GM12878 (cell line): ENCODE results near the gene CLMP.

Experiments
- MAX ChIP-seq: IDR thresholded peaks from 2 replicates; pipeline ENCODE4 v1.6.1; 2012; ENCODE audit warnings: low read depth, low read length, improper control_type of control experiment
- TARDBP ChIP-seq: IDR thresholded peaks from 2 replicates; pipeline ENCODE4 v1.6.1; 2016; ENCODE audit warnings: borderline replicate concordance
- USF2 ChIP-seq: IDR thresholded peaks from 2 replicates; pipeline ENCODE4 v1.6.1; 2011; ENCODE audit warnings: low read depth, low read length, improper control_type of control experiment, borderline replicate concordance

DNA sequence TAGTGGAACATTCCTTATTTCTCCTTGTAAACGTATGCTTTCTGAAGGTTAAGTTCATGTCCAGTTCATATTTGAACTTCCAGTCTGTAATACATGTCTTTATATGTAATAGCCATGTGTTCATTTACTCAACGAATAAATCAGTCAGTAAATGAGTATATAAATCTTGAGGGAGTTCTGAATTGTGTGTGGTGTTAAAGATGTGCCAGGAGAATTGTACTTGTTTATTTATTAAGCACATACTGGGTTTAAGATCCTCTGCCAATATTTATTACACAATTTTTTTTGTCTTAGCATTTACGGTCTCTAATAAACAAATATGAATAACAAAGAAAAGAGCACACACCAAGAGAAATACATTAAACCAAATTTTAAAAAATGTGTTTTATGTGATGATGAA lies 26.5 kb upstream of the CLMP start:
- TF ChIP-seq TARDBP (no peak), MAX (no peak), USF2 (no peak)
